ENCODE data around the gene ST3GAL2.

ST3GAL2 gene

GRCh38 chr16:70437582-70438557 lies 1.0 kb downstream of the ST3GAL2 start:
- DNase-seq (ENCODE audit: low read depth), result no peak

GRCh38 chr16:70437017-70437581 lies 1.8 kb downstream of the ST3GAL2 start:
- no peak for DNase-seq (ENCODE audit: low read depth)

- DNase-seq (ENCODE audit: low read depth), result no peak
These were observed 4.2 kb downstream of the ST3GAL2 start for GRCh38 chr16:70434484-70435260.

- no peak for DNase-seq (ENCODE audit: low read depth)
These were observed 5.3 kb downstream of the ST3GAL2 start for GRCh38 chr16:70433458-70434103.

GRCh38 chr16:70432723-70433457 lies 6.0 kb downstream of the ST3GAL2 start:
- DNase-seq (ENCODE audit: low read depth), result no peak

GRCh38 chr16:70432356-70432722 lies 6.6 kb downstream of the ST3GAL2 start:
- no peak for DNase-seq (ENCODE audit: low read depth)

GRCh38 chr16:70430667-70431536 lies 8.0 kb downstream of the ST3GAL2 start:
- no peak for DNase-seq (ENCODE audit: low read depth)

- DNase-seq (ENCODE audit: low read depth), result no peak
These were observed 8.8 kb downstream of the ST3GAL2 start for GRCh38 chr16:70429888-70430666.

GRCh38 chr16:70428178-70428998 lies 10.5 kb downstream of the ST3GAL2 start:
- DNase-seq (ENCODE audit: low read depth), result no peak

GRCh38 chr16:70427786-70428177 lies 11.1 kb downstream of the ST3GAL2 start:
- DNase-seq (ENCODE audit: low read depth), result no peak

- no peak for DNase-seq (ENCODE audit: low read depth)
These were observed 16.4 kb downstream of the ST3GAL2 start for GRCh38 chr16:70422543-70422942.

- no peak for DNase-seq (ENCODE audit: low read depth)
These were observed 17.2 kb downstream of the ST3GAL2 start for GRCh38 chr16:70421473-70422311.

GRCh38 chr16:70421014-70421413 lies 17.9 kb downstream of the ST3GAL2 start:
- no peak for DNase-seq (ENCODE audit: low read depth)

GRCh38 chr16:70419384-70420327 lies 19.2 kb downstream of the ST3GAL2 start:
- no peak for DNase-seq (ENCODE audit: low read depth)

- DNase-seq (ENCODE audit: low read depth), result no peak
These were observed 19.9 kb downstream of the ST3GAL2 start for GRCh38 chr16:70418993-70419318.

- DNase-seq (ENCODE audit: low read depth), result no peak
These were observed 20.5 kb downstream of the ST3GAL2 start for GRCh38 chr16:70418274-70418992.

Measured in stimulated activated CD8-positive, alpha-beta memory T cell treated with anti-CD3 and anti-CD28 coated beads, Interleukin-12 subunit alpha, Interleukin-12 subunit beta, amount 100 ng/mL, for 1 hour (primary cell).